Endometrial microvascular endothelial cells (primary cell): ENCODE data around the gene VSIG1. TPM values are rescaled to one million over a fixed set of nuclear protein-coding genes. Genes with fewer than 3 reads are reported as not detected.

Source experiments
- in situ Hi-C: cut with HindIII; loops from 2 replicates; pipeline ENCODE4 v1.10.0; 2017; ENCODE audit warnings: low sequenced_read_pairs, low pct_unique_long_range_greater_than_20kb; ENCODE audit errors: inconsistent ontology term
- total RNA-seq: library from RNA; depleted of rRNA; stranded (reverse); fragments of >200 nt; gene quantifications from one replicate; pipeline ENCODE4 v1.2.3, GENCODE V29; 2015; ENCODE audit errors: inconsistent ontology term

Gene VSIG1
- total RNA-seq, result 8.0 TPM

- in situ Hi-C loops, result no loop called here
Observed at GRCh38 chrX:108044554-108045256, at the start of gene VSIG1. TSS of gene VSIG1 (plus strand) at chrX:108045065. CDS start at chrX:108045131, 66 bp downstream.

- in situ Hi-C loops, result no loop called here
Observed at GRCh38 chrX:107996124-107996523, 48.7 kb upstream of the VSIG1 start.

DNA sequence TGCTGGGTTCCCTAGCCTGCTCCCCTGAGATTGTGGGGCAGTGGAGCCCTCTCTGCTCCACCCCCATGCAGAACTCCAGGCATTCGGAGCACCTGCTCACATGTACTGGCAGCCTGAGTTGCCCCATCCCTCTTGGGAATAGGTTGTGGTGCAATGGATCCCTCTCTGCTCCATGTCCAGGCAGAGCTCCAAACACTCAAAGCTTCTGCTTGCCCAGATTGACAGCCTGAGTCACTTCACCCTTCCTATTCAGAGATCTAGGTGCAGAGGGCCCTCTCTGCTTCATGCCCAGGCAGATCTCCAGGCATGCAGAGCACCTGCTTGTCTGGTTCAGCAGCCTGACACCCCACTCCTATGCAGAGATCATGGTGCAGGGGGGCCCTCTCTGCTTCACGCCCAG lies 44.1 kb upstream of the VSIG1 start:
- in situ Hi-C loops, result no loop called here

GRCh38 chrX:108001218-108001814 lies 43.5 kb upstream of the VSIG1 start:
- in situ Hi-C loops, result no loop called here

- in situ Hi-C loops, result no loop called here
Observed at GRCh38 chrX:108018656-108019381, 26.0 kb upstream of the VSIG1 start.

GRCh38 chrX:108019382-108019875 lies 25.4 kb upstream of the VSIG1 start:
- in situ Hi-C loops, result no loop called here

GRCh38 chrX:108020631-108021030 lies 24.2 kb upstream of the VSIG1 start:
- in situ Hi-C loops, result no loop called here

DNA sequence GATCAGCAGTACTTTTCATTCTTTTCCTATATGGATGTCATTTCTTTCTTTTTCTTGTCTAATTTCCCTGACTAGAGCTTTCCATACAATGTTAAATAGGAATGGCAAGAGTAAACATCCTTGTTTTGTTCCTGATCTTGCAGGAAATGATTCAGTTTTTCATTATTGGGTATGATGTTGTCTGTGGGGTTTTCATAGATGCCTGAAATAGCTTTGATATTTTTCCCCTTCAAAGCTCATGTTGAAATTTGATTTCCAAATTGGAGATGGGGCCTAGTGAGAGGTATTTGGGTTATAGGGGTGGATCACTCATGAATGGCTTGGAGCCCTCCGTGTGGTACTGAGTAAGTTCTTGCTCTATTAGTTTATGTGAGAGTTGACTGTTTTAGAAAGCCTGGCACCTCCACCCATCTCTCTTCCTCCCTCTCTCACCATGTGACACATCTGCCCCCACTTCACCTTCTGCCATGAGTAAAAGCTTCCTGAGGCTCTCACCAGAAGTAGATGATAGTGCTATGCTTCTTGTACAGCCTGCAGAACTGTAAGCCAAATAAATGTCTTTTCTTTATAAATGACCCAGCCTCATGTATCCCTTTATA lies 22.3 kb upstream of the VSIG1 start:
- in situ Hi-C loops, result no loop called here

GRCh38 chrX:108025376-108025775 lies 19.5 kb upstream of the VSIG1 start:
- in situ Hi-C loops, result no loop called here

- in situ Hi-C loops, result no loop called here
Observed at GRCh38 chrX:108025954-108026600, 18.8 kb upstream of the VSIG1 start.

- in situ Hi-C loops, result no loop called here
Observed at GRCh38 chrX:108028854-108029253, 16.0 kb upstream of the VSIG1 start.

DNA sequence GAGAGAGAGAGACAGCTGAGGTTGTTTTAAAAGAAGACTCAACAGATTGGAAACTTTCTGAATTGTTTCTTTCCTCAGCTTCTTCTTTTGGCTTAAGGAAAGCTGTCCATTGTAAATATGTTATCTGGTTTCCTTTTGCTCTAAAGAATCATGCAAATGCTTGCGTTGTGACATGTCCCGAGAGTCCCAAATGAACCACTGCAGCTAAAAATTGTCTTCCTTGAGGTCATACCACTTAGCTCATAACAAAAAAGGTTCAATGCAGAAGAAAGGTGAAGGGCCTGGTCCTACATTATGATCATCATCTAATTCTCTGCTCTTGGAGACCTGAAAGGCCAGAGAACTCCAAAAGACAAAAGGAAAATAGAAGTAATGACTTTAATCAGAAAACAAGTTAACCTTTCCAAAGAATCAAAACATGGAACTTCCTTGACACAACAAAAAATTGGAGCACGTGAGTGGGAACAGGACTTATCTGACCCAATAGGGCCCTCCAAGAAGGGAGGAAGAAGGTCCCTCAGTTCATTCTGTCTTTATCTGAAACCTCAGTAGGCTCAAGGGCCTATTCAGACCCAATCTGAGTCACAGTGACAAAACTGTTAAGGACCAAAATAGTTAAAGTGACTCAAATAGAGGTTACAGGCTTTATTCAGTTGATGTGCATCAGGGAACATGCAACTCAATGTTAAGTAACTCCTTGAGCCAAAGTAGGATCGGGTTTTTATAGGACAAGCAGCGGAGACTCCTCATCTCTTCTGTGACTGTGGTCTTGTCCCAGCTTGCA lies 14.7 kb upstream of the VSIG1 start:
- in situ Hi-C loops, result no loop called here

DNA sequence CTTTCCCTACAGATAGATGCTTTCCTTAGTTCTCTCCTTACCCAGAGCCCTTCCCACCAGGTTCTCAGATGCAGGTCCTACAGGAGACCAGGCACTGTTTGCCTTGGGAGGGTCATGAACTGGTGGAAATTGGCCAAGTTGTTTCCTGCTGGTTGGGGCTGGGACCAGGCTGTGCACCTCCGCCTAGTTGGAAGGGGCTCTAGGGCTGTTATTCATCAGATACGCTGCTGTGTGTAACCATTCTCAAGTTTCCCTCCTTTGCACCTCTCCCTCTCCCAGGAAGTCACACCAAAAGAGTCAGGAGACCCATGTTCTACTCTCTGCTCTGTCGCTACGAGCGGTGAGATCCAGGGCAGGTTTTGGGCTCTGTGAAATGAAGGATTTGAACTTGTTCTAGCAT lies 11.9 kb upstream of the VSIG1 start:
- in situ Hi-C loops, result no loop called here

- in situ Hi-C loops, result no loop called here
Observed at GRCh38 chrX:108033890-108034289, 11.0 kb upstream of the VSIG1 start.

DNA sequence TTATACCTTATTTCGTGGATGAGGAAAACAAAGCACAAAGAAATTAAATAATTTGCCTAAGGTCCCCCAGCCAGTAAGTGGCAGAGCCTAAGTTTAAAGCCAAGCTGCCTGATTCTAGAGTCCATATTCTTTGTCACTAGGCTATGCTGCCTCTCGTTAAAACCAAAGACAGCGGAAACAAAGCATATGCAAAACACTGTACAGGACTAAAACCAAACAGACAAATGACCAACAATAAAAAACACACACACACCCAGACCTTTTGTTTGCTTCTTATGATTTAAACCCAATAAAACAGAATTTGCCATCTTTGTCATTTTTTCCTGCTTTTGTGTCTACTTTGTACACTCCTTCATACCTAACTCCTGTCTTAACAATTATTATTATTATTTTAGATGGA lies 10.1 kb upstream of the VSIG1 start:
- in situ Hi-C loops, result no loop called here

- in situ Hi-C loops, result no loop called here
Observed at GRCh38 chrX:108036298-108036973, 8.4 kb upstream of the VSIG1 start.

DNA sequence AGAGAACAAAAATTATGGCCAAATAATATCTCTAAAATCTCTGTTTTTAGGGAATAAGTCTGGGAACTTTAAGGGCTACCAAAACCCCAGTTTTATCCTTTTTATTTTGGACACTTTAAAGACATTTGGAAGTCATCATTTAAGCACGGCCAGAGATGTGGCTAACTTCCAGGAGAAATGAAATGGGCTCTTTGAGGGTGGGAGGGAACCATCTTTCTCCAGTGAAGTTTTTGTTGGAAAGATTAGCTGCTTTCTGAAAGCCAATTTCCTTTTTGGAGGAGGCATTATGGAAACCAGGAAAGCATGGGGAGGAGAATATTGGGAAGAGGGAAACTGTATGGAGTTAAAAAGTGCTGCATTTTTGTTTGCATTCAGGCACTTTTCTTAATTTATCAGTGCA lies 4.8 kb downstream of the VSIG1 start:
- in situ Hi-C loops, result no loop called here

DNA sequence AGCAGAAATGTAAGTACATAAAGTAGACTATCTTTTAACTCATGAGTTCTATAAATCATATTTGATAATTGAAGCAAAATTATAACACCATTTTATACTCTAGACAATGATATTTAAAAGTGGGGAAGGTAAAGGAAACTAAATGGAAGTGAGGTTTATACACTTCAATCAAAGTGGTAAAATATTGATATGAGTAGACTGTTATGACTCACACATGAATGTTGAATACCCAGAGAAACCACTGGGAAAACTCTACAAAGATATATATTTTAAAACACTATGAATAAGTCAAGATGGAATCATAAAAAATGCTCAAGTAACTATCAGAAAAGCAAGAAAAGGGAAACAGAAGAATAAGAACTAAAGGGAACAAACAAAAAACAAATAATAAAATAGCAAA lies 8.4 kb downstream of the VSIG1 start:
- in situ Hi-C loops, result no loop called here
